Esophagus squamous epithelium (tissue), 4 donors: Measurements from ENCODE around the gene NRXN3.

Source experiments
- CTCF ChIP-seq, 6 experiments: fragments of 450-650 bp in 4 of 6; fragments of 200-600 bp in 2 of 6; sonication (generic) in 2 of 6; IDR thresholded peaks; one replicate each; pipeline ENCODE4 v1.5.1; 2016 to 2019; ENCODE audit warnings: antibody characterized with exemption in 6 of 6, mild to moderate bottlenecking in 4 of 6, moderate library complexity in 4 of 6
- POLR2A ChIP-seq, 4 donors: fragments of 450-650 bp; IDR thresholded peaks; one replicate each; pipeline ENCODE4 v1.6.1; 2017; ENCODE audit warnings: antibody characterized with exemption in 4 of 4, mild to moderate bottlenecking in 4 of 4, moderate library complexity in 3 of 4

GRCh38 chr14:79080040-79080439, 909.9 kb downstream of the NRXN3 start:
- TF ChIP-seq POLR2A (IDR thresholded peaks at IDR 0.05) (no peak), CTCF (IDR thresholded peaks at IDR 0.05) (no peak)
